Hepatocyte (in vitro differentiated cells): ENCODE measurements around the gene MRPL19.

Experiments
- EZH2 ChIP-seq: fragments of 200-600 bp; sonication (generic); IDR thresholded peaks from 2 replicates; pipeline ENCODE4 v1.6.1; 2016; ENCODE audit warnings: antibody characterized with exemption, mild to moderate bottlenecking, borderline replicate concordance
- EZH2phosphoT487 ChIP-seq: fragments of 200-600 bp; sonication (generic); IDR thresholded peaks from one replicate; pipeline ENCODE4 v1.6.1; 2018; ENCODE audit warnings: antibody characterized with exemption, mild to moderate bottlenecking, low read depth, moderate library complexity; ENCODE audit not compliant: unreplicated experiment, severe bottlenecking
- TF ChIP-seq, protein P1 (sequence below): fragments of 200-600 bp; sonication (generic); IDR thresholded peaks from 2 replicates; pipeline ENCODE4 v1.5.1; 2016; ENCODE audit warnings: antibody characterized with exemption, mild to moderate bottlenecking; ENCODE audit not compliant: poor library complexity

DNA sequence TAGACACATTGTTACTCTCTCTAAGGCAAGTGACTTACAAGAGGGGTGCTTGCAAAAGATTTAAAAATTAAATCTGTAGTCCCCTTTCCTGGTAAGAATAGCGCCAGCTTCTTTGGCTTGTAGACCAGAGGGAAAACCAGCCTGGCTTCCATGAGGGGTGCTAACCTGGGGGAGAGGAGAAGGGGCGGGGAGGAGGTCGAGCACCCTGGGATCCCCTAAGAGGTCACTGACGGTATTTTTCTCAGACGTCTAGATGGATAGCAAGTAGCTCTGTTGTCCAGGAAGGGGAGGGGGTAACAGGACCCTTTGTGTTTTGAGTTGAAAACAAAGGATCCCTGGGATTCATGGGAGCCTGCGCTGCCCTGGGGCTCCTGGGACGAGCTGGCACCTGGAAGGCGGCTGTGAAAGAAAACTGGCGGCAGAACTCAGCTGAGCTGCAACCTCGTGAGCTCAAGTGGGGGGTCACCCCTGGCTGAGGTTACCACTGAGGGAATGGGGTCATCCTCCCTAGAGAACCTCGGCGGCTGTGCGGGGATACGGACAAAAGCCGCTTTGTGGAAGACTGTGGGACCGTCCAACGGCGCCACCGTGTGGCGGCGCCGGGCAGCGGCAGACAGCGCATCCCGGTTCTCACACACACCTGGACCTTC is 37.8 kb upstream of the MRPL19 start:
- TF ChIP-seq, protein P1, sequence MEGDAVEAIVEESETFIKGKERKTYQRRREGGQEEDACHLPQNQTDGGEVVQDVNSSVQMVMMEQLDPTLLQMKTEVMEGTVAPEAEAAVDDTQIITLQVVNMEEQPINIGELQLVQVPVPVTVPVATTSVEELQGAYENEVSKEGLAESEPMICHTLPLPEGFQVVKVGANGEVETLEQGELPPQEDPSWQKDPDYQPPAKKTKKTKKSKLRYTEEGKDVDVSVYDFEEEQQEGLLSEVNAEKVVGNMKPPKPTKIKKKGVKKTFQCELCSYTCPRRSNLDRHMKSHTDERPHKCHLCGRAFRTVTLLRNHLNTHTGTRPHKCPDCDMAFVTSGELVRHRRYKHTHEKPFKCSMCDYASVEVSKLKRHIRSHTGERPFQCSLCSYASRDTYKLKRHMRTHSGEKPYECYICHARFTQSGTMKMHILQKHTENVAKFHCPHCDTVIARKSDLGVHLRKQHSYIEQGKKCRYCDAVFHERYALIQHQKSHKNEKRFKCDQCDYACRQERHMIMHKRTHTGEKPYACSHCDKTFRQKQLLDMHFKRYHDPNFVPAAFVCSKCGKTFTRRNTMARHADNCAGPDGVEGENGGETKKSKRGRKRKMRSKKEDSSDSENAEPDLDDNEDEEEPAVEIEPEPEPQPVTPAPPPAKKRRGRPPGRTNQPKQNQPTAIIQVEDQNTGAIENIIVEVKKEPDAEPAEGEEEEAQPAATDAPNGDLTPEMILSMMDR = peak; percentile 99
- TF ChIP-seq EZH2 (no peak), EZH2phosphoT487 (no peak)
